ENCODE data around the gene MRPL24. TPM values are rescaled to one million over a fixed set of nuclear protein-coding genes. Genes with fewer than 3 reads are reported as not detected.

The MRPL24 gene
- total and polyA plus RNA-seq, 2 of the 8 experiments (the other 6 are each of a cell fraction or from before 2014, with no cell fraction given) = 29.7 to 35.2 TPM

DNA sequence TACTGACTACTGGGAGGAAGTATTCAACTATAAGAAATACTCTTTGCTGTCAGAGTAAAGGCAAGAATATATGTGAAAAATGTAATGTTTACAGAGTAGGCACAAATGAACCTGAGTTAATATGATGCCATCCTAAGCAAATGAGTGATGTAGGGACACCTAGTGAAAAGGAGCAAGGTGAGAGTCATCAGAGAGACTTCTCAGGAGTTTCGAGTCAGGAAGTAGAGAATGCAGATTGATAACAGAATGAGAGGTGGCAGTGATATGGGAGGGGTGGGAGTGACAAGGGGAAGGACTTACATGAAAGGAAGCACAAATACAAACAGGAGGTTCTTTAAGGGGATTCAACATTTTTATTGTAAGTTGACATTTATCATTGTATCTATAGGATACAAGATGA is 36.7 kb upstream of the MRPL24 start (continued):
- TF ChIP-seq, protein P1, sequence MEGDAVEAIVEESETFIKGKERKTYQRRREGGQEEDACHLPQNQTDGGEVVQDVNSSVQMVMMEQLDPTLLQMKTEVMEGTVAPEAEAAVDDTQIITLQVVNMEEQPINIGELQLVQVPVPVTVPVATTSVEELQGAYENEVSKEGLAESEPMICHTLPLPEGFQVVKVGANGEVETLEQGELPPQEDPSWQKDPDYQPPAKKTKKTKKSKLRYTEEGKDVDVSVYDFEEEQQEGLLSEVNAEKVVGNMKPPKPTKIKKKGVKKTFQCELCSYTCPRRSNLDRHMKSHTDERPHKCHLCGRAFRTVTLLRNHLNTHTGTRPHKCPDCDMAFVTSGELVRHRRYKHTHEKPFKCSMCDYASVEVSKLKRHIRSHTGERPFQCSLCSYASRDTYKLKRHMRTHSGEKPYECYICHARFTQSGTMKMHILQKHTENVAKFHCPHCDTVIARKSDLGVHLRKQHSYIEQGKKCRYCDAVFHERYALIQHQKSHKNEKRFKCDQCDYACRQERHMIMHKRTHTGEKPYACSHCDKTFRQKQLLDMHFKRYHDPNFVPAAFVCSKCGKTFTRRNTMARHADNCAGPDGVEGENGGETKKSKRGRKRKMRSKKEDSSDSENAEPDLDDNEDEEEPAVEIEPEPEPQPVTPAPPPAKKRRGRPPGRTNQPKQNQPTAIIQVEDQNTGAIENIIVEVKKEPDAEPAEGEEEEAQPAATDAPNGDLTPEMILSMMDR (IDR thresholded peaks at IDR 0.05; ENCODE audit: control extremely low read depth in 1 of 3, insufficient read depth in 1 of 3, low read depth in 1 of 3, low read length in 3 of 3) = no peak
- TF ChIP-seq SIX5 (IDR thresholded peaks at IDR 0.05; ENCODE audit: low read depth, low read length) = no peak
- no peak for TF ChIP-seq SP1 (IDR thresholded peaks at IDR 0.05; ENCODE audit: low read depth, low read length)
- no peak for TF ChIP-seq TBP (IDR thresholded peaks at IDR 0.05; ENCODE audit: low read depth, low read length)
- TF ChIP-seq NANOG (IDR thresholded peaks at IDR 0.05; ENCODE audit: insufficient read depth, low read depth, low read length, poor library complexity, severe bottlenecking) = no peak
- TF ChIP-seq ASH2L (IDR thresholded peaks at IDR 0.05; ENCODE audit: low read length) = no peak
- TF ChIP-seq JUN (IDR thresholded peaks at IDR 0.05; ENCODE audit: low read depth, low read length) = no peak

Measured in H1 (cell line).